NCI-H2227 (cell line): ENCODE data around the gene SLAMF8.

ENCODE experiments used
- DNase-seq: peaks from one replicate; lab custom pipeline; 2025; ENCODE audit not compliant: unreplicated experiment; lab: John Stamatoyannopoulos, UW

SLAMF8 gene

DNA sequence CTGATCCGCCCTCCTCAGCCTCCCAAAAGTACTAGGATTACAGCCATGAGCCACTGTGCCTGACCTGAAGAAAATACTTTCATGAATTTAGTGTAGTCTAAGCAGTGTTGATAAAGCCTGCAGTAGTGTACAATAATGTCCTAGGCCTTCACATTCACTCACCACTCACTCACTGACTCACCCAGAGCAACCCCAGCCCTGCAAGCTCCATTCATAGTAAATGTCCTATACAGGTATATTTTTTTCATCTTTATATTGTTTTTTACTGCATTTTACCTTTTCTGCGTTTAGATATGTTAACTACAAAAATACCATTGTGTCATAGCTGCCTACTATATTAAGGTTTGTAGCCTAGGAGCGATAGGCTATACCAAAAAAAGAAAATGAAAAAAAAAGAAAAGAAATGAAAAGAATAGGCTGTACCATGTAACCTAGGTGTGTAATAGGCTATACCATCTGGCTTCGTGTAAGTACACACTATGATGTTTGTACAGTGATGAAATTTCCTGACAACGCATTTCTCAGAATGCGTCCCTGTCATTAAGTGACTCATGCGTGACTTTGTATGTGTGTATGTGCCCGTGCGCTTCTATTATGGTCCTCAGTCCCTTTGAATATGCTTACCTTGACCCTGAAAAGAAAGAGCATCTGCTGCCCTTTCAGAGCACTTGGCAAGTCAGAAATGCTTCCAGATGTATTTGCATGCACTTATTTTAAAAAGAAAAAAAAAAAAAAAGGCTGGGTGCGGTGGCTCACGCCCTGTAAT, 9.2 kb upstream of the SLAMF8 start:
- peak; percentile 67 for DNase-seq

DNA sequence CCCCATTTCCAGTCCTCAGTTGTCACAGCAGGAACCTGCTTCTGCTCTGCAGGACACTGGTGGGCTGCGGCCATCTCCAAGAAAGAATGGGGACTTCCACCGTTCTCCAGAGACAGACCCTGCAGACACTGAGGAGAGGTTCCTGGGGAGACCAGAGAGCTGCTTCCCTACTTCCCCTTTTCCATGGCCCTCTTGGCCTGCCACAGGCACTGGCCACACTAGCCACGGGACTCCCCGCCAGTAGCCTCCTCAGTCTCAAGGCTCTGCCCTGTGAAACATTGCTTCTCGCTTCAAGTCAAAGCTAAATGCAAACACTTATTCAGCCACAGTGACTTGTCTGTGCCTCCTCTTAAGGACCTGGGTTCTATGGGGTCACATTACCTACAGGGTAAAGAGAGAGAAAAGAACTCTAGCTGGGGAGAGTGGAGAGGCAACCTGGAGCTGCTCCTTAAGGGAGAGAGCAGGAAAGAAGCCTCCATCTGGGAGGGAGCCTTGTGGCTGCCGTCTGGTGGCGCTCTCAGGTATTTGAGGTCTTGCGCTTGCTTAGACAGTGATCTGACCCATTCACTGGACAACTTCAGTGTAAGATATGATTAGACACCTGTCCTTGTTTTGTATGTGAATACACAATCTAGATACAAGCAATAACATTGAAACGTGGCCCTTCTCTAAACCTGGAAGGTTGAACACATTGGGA, 5.4 kb upstream of the SLAMF8 start:
- DNase-seq = no peak

DNA sequence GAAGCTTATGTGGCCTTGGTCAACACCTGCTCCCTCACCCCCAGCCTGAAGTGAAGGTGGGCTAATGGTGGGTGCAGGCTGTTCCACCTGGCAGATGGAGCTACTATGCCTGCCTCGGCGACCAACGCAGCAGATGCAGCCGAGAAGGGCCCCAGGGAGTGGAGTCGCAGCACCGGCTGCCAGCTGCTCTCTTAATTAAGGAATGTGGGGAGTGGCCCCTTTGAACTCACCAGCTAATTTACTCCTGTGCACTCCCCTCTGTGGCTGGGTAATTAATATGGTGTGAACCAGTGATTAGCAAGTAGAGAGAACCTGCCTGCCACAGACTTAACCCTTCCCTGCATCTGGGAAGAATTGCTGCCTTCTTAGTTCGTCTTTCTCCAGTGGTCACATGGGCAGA, 3.3 kb upstream of the SLAMF8 start:
- peak; percentile 22 for DNase-seq

DNA sequence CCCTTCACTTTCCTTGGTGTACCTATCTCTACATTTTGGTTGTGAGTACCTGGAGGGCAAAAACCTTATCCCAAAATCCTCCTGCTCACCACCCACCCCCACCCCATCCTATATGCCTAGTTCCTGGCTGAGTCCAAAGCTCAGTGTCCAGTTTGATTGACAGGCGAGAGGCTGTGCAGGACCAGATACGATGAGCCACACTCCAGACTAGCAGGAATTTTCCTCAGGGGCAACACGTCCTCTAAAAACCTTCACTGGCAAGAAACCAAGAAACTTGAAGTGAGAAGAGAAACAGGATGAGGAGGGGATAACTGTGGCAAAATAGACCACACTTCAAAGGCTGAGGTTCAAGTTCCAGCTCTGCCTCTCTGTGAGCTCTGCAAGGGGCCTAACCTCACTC, 1.1 kb upstream of the SLAMF8 start:
- no peak for DNase-seq

DNA sequence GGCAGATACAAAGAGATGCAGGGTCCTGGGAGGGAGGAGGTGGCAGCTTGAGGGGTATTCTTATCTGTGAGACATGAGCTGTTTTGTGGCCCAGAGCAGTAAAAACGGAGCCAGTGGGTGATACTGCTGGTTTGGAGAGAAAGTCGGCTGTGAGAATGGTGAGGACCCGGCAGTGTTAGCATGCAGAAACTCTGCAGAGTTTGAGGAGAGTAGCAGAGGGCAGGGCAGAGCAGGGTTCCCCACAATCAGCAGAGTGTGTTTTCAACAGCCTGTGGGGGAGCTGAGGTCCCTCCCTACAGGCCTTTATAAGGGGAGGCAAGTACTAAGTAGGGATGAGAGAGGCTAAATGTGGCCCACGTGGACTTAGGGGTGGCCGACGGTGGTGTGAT, 423 bp downstream of the SLAMF8 start:
- no peak for DNase-seq

DNA sequence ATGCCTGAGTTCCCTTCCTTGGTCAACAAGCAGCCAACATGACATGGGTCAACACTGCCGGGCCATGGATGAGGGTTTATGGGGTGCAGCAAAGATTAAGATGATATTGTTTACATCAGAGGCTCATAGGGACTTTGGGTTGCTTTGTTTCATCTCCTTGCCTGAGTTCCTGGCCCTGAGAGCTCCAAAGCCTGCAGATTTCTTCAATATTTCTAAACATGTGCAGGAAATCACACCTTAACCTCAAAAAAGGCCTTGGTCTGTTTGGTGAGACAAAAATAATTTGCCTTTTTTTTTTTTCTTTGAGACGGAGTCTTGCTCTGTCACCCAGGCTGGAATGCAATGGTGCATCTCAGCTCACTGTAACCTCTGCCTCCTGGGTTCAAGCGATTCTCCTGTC, 876 bp downstream of the SLAMF8 start:
- DNase-seq = no peak

DNA sequence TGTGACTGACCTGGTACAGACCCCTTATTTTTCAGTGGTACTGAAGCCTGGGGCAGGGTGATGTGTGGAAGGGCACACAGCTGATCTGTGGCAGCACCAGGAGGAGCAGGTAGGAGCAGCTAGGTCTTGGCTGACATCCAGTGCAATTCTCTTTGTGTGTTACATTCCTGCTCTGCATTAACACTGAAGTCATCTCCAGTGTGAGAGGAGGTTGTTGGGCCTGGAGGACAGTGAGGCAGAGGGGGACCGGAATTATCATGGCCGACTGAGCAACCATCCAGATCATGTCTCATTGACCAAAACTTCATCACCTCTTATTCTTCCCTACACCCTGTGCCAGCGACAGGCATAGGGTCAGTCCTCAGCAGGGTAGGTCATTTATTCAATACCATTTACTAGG, 1.5 kb downstream of the SLAMF8 start:
- no peak for DNase-seq

DNA sequence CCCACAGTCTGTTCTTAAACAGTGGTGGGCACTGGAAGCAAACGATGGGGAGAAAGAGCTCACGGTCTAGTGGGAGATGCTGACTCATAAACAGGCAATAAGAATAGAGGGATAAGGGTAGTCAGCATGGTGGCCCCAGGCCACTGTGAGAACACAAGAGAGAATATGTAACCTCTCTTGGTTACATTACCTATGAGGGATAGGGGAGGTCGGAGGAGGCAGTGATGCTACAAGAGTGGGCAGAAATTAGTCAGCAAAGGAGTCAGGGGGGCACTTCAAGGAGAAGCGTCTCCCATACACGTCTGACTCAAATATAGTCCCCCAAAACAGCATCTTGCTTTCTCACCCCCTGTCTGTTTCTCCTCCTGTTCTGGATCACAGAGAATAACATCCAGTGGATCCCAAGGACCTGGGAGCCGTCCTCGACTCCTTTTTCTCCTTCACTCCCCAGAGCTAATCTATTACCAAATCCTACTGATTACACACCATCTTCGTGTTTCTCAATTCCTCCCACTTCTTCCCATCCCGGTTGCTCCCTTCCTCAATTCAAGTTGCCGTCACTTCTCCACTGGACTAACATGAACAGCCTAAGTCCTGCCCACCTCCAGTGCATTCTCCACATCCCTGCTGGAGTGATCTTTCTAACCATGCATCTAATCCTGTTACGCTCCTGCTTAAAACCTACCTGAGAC, 2.1 kb downstream of the SLAMF8 start:
- DNase-seq = no peak

DNA sequence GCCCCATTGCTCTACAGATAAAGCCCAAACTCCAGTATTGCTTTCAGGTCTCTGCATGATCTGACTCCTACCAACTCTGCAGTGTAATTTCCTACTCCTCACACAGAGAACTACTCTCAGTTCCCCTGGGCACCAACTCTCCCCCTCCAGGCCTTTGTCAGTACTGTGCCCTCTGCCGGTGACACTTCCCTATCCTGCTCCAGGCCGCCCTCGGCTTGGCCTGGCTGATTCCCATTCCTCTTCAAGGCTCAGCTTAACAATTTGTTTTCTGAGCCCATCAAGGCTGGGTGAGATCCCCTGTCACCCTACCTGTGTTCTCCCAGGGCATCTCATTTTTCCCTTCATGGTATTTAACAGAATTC, 2.6 kb downstream of the SLAMF8 start:
- DNase-seq = no peak

DNA sequence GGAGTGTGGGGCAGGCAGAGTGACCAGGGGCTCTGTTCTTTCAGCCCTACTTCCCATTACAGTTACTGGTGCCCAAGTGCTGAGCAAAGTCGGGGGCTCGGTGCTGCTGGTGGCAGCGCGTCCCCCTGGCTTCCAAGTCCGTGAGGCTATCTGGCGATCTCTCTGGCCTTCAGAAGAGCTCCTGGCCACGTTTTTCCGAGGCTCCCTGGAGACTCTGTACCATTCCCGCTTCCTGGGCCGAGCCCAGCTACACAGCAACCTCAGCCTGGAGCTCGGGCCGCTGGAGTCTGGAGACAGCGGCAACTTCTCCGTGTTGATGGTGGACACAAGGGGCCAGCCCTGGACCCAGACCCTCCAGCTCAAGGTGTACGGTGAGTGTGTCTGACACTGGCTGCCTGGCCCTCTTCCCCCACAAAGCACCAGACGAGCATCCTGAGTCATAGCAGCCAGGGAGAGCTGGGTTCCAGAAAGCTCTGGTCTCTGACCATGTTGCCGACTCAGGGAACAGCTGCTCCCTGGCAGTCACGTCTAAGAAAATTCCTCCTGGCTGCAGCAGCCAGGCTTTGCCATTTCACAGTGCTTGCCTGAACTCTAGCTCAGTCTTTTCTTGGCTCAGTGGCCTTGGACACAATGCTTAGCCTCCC, 3.3 kb downstream of the SLAMF8 start:
- no peak for DNase-seq

DNA sequence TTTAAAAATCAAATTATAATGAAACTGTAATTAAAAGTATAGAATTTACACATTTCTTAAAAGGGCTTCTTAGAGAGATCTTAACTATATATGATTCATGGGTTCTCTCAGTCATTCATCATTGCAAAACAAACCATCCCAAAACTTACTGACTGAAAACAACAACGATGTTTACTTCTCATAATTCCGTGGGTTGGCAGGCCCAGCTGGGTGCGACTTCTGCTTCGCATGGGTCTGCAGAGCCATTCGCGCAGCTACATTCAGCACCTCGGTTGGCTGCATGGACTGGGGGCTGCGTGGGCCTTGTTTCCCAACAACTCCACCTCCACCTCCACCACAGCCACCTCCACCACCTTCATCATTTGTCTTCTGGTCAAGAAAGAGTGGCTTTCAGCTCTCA, 4.0 kb downstream of the SLAMF8 start:
- no peak for DNase-seq

DNA sequence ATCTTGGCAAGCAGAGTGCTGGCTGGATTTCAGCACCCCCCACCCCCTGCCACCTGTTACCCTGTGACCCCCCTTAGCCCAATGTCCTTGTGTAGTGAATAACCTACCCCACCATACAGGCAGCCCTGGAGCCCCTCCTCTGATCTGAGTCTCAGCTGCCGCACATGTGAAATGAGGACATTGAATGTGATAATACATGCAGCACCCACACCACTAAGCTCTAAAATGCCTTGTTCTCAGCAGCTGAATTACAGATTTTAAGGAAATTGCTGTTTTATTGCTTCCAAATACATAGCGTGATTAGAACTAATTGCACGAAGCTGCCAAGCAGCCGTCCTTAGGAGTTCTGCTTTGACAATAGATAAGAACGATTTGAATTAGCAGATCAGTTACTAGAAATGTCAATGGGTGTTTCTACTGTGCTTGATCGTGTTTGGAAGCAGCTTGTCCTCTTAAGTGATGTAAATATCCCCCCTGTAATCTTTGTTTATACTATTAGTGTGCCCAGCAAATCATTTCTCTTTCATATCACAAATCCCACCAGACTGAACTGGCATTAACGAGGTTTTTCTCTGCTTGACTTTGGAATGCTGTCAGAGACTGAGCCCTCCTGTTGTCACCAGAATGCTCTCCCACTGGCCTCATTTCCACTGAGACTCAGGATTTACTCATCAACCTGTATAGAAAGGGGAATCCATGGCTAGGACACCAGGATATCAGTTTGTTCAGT, 4.9 kb downstream of the SLAMF8 start:
- DNase-seq = peak; percentile 66

DNA sequence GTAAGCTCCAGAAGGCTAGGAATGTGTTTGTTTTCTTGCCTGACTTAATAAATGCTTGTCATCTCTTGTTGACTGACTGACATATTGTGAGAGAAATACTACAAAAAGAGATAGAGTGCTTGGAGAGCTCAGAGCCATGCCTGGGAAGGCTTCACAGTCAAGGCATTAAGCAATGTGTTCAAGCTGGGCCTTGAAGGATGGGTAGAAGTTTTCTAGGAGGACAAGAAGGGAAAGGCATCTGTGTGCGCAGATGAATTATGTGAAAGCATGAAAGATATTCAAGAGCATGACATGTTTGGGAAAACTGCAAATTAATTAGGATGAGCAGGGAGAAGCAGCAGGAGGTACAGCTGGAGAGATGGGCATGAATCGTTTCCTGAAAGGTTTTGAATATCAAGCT, 5.6 kb downstream of the SLAMF8 start:
- no peak for DNase-seq

DNA sequence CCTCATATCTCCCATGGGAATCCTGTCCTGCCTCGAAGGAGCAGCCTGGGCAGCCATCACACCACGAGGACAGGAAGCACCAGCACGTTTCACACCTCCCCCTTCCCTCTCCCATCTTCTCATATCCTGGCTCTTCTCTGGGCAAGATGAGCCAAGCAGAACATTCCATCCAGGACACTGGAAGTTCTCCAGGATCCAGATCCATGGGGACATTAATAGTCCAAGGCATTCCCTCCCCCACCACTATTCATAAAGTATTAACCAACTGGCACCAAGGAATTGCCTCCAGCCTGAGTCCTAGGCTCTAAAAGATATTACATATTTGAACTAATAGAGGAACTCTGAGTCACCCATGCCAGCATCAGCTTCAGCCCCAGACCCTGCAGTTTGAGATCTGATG, 8.7 kb downstream of the SLAMF8 start:
- DNase-seq = no peak

DNA sequence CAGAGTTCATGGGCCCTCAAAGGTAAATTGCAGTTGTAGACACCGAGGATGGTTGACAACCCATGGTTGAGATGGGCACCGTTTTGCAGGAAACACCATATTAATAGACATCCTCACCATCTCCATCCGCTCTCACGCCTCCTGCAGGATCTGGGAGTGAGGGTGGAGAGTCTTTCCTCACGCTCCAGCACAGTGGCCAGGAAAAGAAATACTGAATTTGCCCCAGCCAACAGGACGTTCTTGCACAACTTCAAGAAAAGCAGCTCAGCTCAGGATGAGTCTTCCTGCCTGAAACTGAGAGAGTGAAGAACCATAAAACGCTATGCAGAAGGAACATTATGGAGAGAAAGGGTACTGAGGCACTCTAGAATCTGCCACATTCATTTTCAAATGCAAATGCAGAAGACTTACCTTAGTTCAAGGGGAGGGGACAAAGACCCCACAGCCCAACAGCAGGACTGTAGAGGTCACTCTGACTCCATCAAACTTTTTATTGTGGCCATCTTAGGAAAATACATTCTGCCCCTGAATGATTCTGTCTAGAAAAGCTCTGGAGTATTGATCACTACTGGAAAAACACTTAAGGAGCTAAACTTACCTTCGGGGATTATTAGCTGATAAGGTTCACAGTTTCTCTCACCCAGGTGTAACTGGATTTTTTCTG, 9.3 kb downstream of the SLAMF8 start:
- no peak for DNase-seq

DNA sequence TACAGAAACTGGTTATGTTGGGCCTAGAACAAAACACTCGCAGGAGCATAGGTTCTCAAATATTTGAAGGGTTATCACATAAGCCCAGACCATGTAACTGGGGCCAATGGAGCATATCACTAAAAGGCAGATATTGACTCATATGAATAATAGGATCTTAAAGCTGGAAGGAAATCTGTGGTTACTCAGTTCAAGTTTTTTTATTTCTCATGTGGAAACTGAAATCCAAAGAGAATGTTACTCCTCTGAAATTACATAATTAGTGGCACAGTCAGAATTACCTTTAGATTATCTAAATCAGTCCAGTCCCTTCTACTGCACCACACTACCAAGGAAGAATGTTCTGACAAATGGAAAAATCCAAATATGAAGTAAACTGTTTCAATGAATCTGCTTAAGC, 12.0 kb downstream of the SLAMF8 start:
- no peak for DNase-seq

DNA sequence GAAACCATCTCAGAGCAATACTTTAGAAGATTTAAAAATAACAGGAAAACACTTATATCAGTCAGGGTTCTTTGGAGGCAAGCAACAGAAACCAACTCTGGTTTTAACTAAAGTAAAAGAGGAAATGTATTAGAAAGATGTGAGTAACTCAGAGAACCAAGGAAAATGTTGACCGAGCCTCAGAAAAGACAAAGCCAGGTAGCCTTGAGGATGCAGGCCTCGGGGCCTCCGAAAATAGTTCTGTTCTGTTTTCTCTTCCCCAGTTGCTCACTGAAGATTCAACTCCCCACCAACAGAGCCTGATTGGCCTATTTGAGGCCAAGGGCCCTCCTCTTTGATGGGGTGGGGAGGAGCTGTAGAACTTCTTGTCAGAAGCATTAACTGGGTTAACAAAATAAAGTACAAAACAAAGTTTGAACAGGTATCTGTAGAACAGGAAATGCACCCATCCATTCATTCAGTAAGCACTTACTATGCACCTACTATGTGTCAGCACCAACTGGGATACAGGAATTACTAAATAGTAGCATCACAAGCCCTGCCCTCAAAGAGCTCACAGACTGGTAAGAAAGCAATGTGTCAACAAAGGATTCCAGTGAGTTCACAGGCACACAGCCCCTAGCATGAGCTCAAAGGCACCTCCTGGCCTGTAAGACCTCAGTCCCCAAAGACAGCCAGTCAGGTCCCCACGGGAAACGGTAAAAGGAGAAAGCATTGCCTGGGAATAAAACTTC, 12.6 kb downstream of the SLAMF8 start:
- DNase-seq = no peak

DNA sequence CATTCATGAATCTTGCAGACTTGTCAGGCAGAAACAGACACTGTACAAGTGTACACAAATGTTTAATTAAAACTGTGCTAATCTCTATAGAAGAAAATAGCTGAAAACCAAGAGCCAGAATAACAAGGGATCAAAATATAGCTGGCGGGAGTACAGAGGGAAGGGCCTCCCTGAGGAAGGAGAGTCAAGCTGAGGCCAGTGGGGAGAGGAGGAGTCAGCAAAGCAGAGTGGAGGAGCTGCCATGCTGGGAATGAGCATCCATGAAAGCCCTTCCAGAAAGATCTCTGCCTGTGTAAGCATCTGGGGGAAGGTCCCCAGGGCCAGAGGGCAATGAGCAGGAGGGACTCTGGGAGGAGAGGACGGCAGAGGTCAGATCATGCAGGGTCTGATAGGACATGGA, 15.1 kb downstream of the SLAMF8 start:
- DNase-seq = no peak

DNA sequence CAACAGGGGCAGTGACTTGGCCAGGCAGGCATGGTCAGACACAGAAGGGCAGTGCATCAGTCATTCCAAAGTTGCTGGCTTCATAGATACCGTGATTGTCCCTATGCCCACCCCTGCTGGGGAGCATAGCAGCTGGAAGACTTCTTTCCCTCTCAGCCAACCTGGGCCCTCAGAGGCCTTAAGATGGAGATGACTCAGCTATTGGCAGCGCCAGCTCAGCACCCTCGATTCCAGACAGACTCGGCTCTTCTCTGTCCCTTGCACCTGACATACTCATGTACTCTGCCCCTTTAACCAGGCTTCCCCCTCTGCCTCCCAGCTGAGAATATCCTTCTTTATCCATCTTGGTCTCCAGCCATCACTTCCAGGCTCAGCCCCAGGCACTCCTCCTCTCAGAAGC, 16.8 kb downstream of the SLAMF8 start:
- no peak for DNase-seq
